A673 (cell line): Measurements from ENCODE around the gene UTY.

ENCODE experiments used
- CTCF ChIP-seq: fragments of 300-800, 200-600 bp; sonication (generic); conservative IDR thresholded peaks from 2 replicates; pipeline ENCODE4 v1.5.1; 2017; ENCODE audit warnings: low read depth, mild to moderate bottlenecking, antibody characterized with exemption, low read length, moderate library complexity, mixed read lengths
- EZH2 ChIP-seq: fragments of 200-600 bp; sonication (generic); IDR thresholded peaks from 2 replicates; pipeline ENCODE4 v1.6.1; 2017; ENCODE audit warnings: borderline replicate concordance, low read depth, mild to moderate bottlenecking, mixed read lengths, antibody characterized with exemption, low read length; ENCODE audit not compliant: poor library complexity, severe bottlenecking

GRCh38 chrY:13233901-13234300 is 245.9 kb downstream of the UTY start:
- TF ChIP-seq CTCF (no peak), EZH2 (no peak)
